ENCODE data around the gene EPHB1. TPM values are rescaled to one million over a fixed set of nuclear protein-coding genes. Genes with fewer than 3 reads are reported as not detected.

The EPHB1 gene
- polyA plus RNA-seq, 3 donors, result 0.06 to 0.55 TPM; not detected in 1

- no peaks in the 10 kb centered on the region for H3K4me1 ChIP-seq (ENCODE audit: control insufficient read depth in 1 of 2, insufficient read depth in 2 of 2, low read length in 2 of 2)
- H3K9me3 ChIP-seq (replicated peaks in 1 of 2; ENCODE audit: control insufficient read depth in 1 of 2, insufficient read depth in 1 of 2, low read length in 2 of 2), result no peaks in the 10 kb centered on the region
- no peaks in the 10 kb centered on the region for H4K20me1 ChIP-seq (ENCODE audit: insufficient read depth, low read length)
- no peaks in the 10 kb centered on the region for H3K27me3 ChIP-seq (ENCODE audit: control insufficient read depth in 2 of 2, insufficient read depth in 2 of 2, low read length in 2 of 2)
- no peaks in the 10 kb centered on the region for H3K36me3 ChIP-seq (replicated peaks in 1 of 2; ENCODE audit: control insufficient read depth in 1 of 2, insufficient read depth in 2 of 2, low read length in 2 of 2)
- no peak overlapping the region for H2AFZ ChIP-seq (ENCODE audit: insufficient read depth, low read depth, low read length, poor library complexity, severe bottlenecking)
- no peaks in the 10 kb centered on the region for H3K9me3 Mint-ChIP-seq
- no peak for DNase-seq
- no peak overlapping the region for H3K27ac ChIP-seq (ENCODE audit: low read depth in 1 of 2, low read length in 2 of 2)
- peaks cover 2 to 4% (median 3%) of the 10 kb centered on the region in 3 donors for H3K27me3 Mint-ChIP-seq (ENCODE audit: low read depth in 3 of 3)
- no CpG with 5 or more reads among the region's 6 CpGs for WGBS (ENCODE audit: insufficient coverage)
- H3K4me1 Mint-ChIP-seq, result peaks cover 2% of the 10 kb centered on the region
- no peaks in the 10 kb centered on the region for H3K36me3 Mint-ChIP-seq
- no peak overlapping the region for H3K4me3 Mint-ChIP-seq
- H3K4me3 ChIP-seq (replicated peaks in 1 of 3; ENCODE audit: low read depth in 2 of 3, low read length in 3 of 3), result no peak overlapping the region
- intact Hi-C loops (cut with micrococcal nuclease), result no loop called here
- TF ChIP-seq, protein P1, sequence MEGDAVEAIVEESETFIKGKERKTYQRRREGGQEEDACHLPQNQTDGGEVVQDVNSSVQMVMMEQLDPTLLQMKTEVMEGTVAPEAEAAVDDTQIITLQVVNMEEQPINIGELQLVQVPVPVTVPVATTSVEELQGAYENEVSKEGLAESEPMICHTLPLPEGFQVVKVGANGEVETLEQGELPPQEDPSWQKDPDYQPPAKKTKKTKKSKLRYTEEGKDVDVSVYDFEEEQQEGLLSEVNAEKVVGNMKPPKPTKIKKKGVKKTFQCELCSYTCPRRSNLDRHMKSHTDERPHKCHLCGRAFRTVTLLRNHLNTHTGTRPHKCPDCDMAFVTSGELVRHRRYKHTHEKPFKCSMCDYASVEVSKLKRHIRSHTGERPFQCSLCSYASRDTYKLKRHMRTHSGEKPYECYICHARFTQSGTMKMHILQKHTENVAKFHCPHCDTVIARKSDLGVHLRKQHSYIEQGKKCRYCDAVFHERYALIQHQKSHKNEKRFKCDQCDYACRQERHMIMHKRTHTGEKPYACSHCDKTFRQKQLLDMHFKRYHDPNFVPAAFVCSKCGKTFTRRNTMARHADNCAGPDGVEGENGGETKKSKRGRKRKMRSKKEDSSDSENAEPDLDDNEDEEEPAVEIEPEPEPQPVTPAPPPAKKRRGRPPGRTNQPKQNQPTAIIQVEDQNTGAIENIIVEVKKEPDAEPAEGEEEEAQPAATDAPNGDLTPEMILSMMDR (IDR thresholded peaks at IDR 0.05), result no peak
- no peak overlapping the region for H3K4me2 ChIP-seq (replicated peaks; ENCODE audit: extremely low read depth, low read length, poor library complexity, severe bottlenecking)
- no peak overlapping the region for H3K9ac ChIP-seq (ENCODE audit: insufficient read depth, low read length, poor library complexity, severe bottlenecking)
- no peak overlapping the region for H3K27ac Mint-ChIP-seq
- H3K79me2 ChIP-seq (ENCODE audit: insufficient read depth, low read length), result no peaks in the 10 kb centered on the region
Measured at GRCh38 chr3:134904241-134904771, 109.2 kb downstream of the EPHB1 start.

- Histone ChIP-seq H3K4me1 (ENCODE audit: control insufficient read depth in 1 of 2, insufficient read depth in 2 of 2, low read length in 2 of 2) (no peaks in the 10 kb centered on the region), H3K9me3 (replicated peaks in 1 of 2; ENCODE audit: control insufficient read depth in 1 of 2, insufficient read depth in 1 of 2, low read length in 2 of 2) (no peaks in the 10 kb centered on the region), H3K4me3 (replicated peaks in 1 of 3; ENCODE audit: low read depth in 2 of 3, low read length in 3 of 3) (no peak overlapping the region), H3K27ac (ENCODE audit: low read depth in 1 of 2, low read length in 2 of 2) (no peak overlapping the region), H3K36me3 (replicated peaks in 1 of 2; ENCODE audit: control insufficient read depth in 1 of 2, insufficient read depth in 2 of 2, low read length in 2 of 2) (no peaks in the 10 kb centered on the region), H3K79me2 (ENCODE audit: insufficient read depth, low read length) (no peaks in the 10 kb centered on the region), H3K4me2 (replicated peaks; ENCODE audit: extremely low read depth, low read length, poor library complexity, severe bottlenecking) (no peak overlapping the region), H3K9ac (ENCODE audit: insufficient read depth, low read length, poor library complexity, severe bottlenecking) (no peak overlapping the region), H3K27me3 (ENCODE audit: control insufficient read depth in 2 of 2, insufficient read depth in 2 of 2, low read length in 2 of 2) (no peaks in the 10 kb centered on the region), H2AFZ (ENCODE audit: insufficient read depth, low read depth, low read length, poor library complexity, severe bottlenecking) (no peak overlapping the region), H4K20me1 (ENCODE audit: insufficient read depth, low read length) (no peaks in the 10 kb centered on the region)
- TF ChIP-seq, protein P1 (IDR thresholded peaks at IDR 0.05), result no peak
- H3K4me1 Mint-ChIP-seq, result peaks cover 2% of the 10 kb centered on the region
- DNase-seq, result no peak
- H3K9me3 Mint-ChIP-seq, result no peaks in the 10 kb centered on the region
- intact Hi-C loops (cut with micrococcal nuclease), result no loop called here
- WGBS (ENCODE audit: insufficient coverage), result 100% methylated on average over 7 of the region's 7 CpGs
- no peaks in the 10 kb centered on the region for H3K36me3 Mint-ChIP-seq
- H3K27ac Mint-ChIP-seq, result no peak overlapping the region
- peaks cover 2 to 4% (median 3%) of the 10 kb centered on the region in 3 donors for H3K27me3 Mint-ChIP-seq (ENCODE audit: low read depth in 3 of 3)
- H3K4me3 Mint-ChIP-seq, result no peak overlapping the region
Measured at GRCh38 chr3:134904776-134905646, 110.0 kb downstream of the EPHB1 start.
